ENCODE results near the gene CD200.
"Not testable (repeated sequence)": the region's sequence is repeated elsewhere in the genome, so short reads cannot be mapped to it uniquely, and the experiment has no call there.

CD200 gene

GRCh38 chr3:112373476-112373875, 40.5 kb downstream of the CD200 start:
- H3K9ac ChIP-seq (ENCODE audit: low read depth in 1 of 2, low read length in 2 of 2), result no peak overlapping the region
- no peaks in the 10 kb centered on the region for H3K36me3 ChIP-seq (ENCODE audit: control insufficient read depth in 1 of 2, insufficient read depth in 2 of 2, low read length in 2 of 2)

GRCh38 chr3:112373924-112374323, 41.0 kb downstream of the CD200 start:
- Histone ChIP-seq H3K27ac (ENCODE audit: low read depth, low read length) (no peak overlapping the region), H3K9ac (ENCODE audit: low read depth in 1 of 2, low read length in 2 of 2) (no peak overlapping the region), H3K36me3 (ENCODE audit: control insufficient read depth in 1 of 2, insufficient read depth in 2 of 2, low read length in 2 of 2) (no peaks in the 10 kb centered on the region), H3K4me3 (ENCODE audit: low read depth in 1 of 2, low read length in 2 of 2) (no peak overlapping the region), H3K4me1 (ENCODE audit: control insufficient read depth in 1 of 2, insufficient read depth in 2 of 2, low read length in 2 of 2) (peaks cover 7 to 15% of the 10 kb centered on the region in 2 donors), H3K27me3 (ENCODE audit: control insufficient read depth in 1 of 2, insufficient read depth in 2 of 2, low read length in 2 of 2) (no peaks in the 10 kb centered on the region), H3K9me3 (ENCODE audit: control insufficient read depth in 1 of 2, low read length in 2 of 2) (no peaks in the 10 kb centered on the region)

More at GRCh38 chr3:112373476-112373875, 40.5 kb downstream of the CD200 start:
- Histone ChIP-seq H3K27ac (ENCODE audit: low read depth, low read length) (no peak overlapping the region), H3K4me3 (ENCODE audit: low read depth in 1 of 2, low read length in 2 of 2) (no peak overlapping the region), H3K27me3 (ENCODE audit: control insufficient read depth in 1 of 2, insufficient read depth in 2 of 2, low read length in 2 of 2) (no peaks in the 10 kb centered on the region), H3K4me1 (ENCODE audit: control insufficient read depth in 1 of 2, insufficient read depth in 2 of 2, low read length in 2 of 2) (peaks cover 7 to 13% of the 10 kb centered on the region in 2 donors), H3K9me3 (ENCODE audit: control insufficient read depth in 1 of 2, low read length in 2 of 2) (no peaks in the 10 kb centered on the region)

- Histone ChIP-seq H3K27me3 (ENCODE audit: control insufficient read depth in 1 of 2, insufficient read depth in 2 of 2, low read length in 2 of 2) (no peaks in the 10 kb centered on the region), H3K9ac (ENCODE audit: low read depth in 1 of 2, low read length in 2 of 2) (no peak overlapping the region), H3K27ac (ENCODE audit: low read depth, low read length) (no peak overlapping the region), H3K9me3 (ENCODE audit: control insufficient read depth in 1 of 2, low read length in 2 of 2) (no peaks in the 10 kb centered on the region), H3K36me3 (ENCODE audit: control insufficient read depth in 1 of 2, insufficient read depth in 2 of 2, low read length in 2 of 2) (no peaks in the 10 kb centered on the region), H3K4me3 (ENCODE audit: low read depth in 1 of 2, low read length in 2 of 2) (no peak overlapping the region), H3K4me1 (ENCODE audit: control insufficient read depth in 1 of 2, insufficient read depth in 2 of 2, low read length in 2 of 2) (peaks cover 7 to 18% of the 10 kb centered on the region in 2 donors)
Measured at GRCh38 chr3:112374333-112374734, 41.4 kb downstream of the CD200 start.

- Histone ChIP-seq H3K4me3 (ENCODE audit: low read depth in 1 of 2, low read length in 2 of 2) (no peak overlapping the region), H3K27me3 (ENCODE audit: control insufficient read depth in 1 of 2, insufficient read depth in 2 of 2, low read length in 2 of 2) (no peaks in the 10 kb centered on the region), H3K36me3 (ENCODE audit: control insufficient read depth in 1 of 2, insufficient read depth in 2 of 2, low read length in 2 of 2) (no peaks in the 10 kb centered on the region), H3K4me1 (ENCODE audit: control insufficient read depth in 1 of 2, insufficient read depth in 2 of 2, low read length in 2 of 2) (peaks cover 7 to 18% of the 10 kb centered on the region in 2 donors), H3K27ac (ENCODE audit: low read depth, low read length) (no peak overlapping the region), H3K9me3 (ENCODE audit: control insufficient read depth in 1 of 2, low read length in 2 of 2) (no peaks in the 10 kb centered on the region), H3K9ac (ENCODE audit: low read depth in 1 of 2, low read length in 2 of 2) (no peak overlapping the region)
Measured at GRCh38 chr3:112375117-112375516, 42.2 kb downstream of the CD200 start.

- no peak overlapping the region for H3K9ac ChIP-seq (ENCODE audit: low read depth in 1 of 2, low read length in 2 of 2)
- H3K36me3 ChIP-seq (ENCODE audit: control insufficient read depth in 1 of 2, insufficient read depth in 2 of 2, low read length in 2 of 2), result no peaks in the 10 kb centered on the region
- peaks cover 7 to 18% of the 10 kb centered on the region in 2 donors for H3K4me1 ChIP-seq (ENCODE audit: control insufficient read depth in 1 of 2, insufficient read depth in 2 of 2, low read length in 2 of 2)
- H3K27me3 ChIP-seq (ENCODE audit: control insufficient read depth in 1 of 2, insufficient read depth in 2 of 2, low read length in 2 of 2), result no peaks in the 10 kb centered on the region
- H3K4me3 ChIP-seq (ENCODE audit: low read depth in 1 of 2, low read length in 2 of 2), result no peak overlapping the region
- no peaks in the 10 kb centered on the region for H3K9me3 ChIP-seq (ENCODE audit: control insufficient read depth in 1 of 2, low read length in 2 of 2)
- no peak overlapping the region for H3K27ac ChIP-seq (ENCODE audit: low read depth, low read length)
Measured at GRCh38 chr3:112376241-112376911, 43.4 kb downstream of the CD200 start.

GRCh38 chr3:112376992-112377391, 44.0 kb downstream of the CD200 start:
- no peak overlapping the region for H3K9ac ChIP-seq (ENCODE audit: low read depth in 1 of 2, low read length in 2 of 2)
- H3K27ac ChIP-seq (ENCODE audit: low read depth, low read length), result no peak overlapping the region
- no peaks in the 10 kb centered on the region for H3K27me3 ChIP-seq (ENCODE audit: control insufficient read depth in 1 of 2, insufficient read depth in 2 of 2, low read length in 2 of 2)
- H3K4me3 ChIP-seq (ENCODE audit: low read depth in 1 of 2, low read length in 2 of 2), result no peak overlapping the region
- H3K36me3 ChIP-seq (ENCODE audit: control insufficient read depth in 1 of 2, insufficient read depth in 2 of 2, low read length in 2 of 2), result no peaks in the 10 kb centered on the region
- no peaks in the 10 kb centered on the region for H3K9me3 ChIP-seq (ENCODE audit: control insufficient read depth in 1 of 2, low read length in 2 of 2)
- peaks cover 7 to 18% of the 10 kb centered on the region in 2 donors for H3K4me1 ChIP-seq (ENCODE audit: control insufficient read depth in 1 of 2, insufficient read depth in 2 of 2, low read length in 2 of 2)

GRCh38 chr3:112377568-112378071, 44.7 kb downstream of the CD200 start:
- H3K9ac ChIP-seq (ENCODE audit: low read depth in 1 of 2, low read length in 2 of 2), result no peak overlapping the region
- H3K4me3 ChIP-seq (ENCODE audit: low read depth in 1 of 2, low read length in 2 of 2), result no peak overlapping the region
- H3K27ac ChIP-seq (ENCODE audit: low read depth, low read length), result no peak overlapping the region
- H3K4me1 ChIP-seq (ENCODE audit: control insufficient read depth in 1 of 2, insufficient read depth in 2 of 2, low read length in 2 of 2), result peaks cover 7 to 18% of the 10 kb centered on the region in 2 donors
- no peaks in the 10 kb centered on the region for H3K36me3 ChIP-seq (ENCODE audit: control insufficient read depth in 1 of 2, insufficient read depth in 2 of 2, low read length in 2 of 2)
- H3K27me3 ChIP-seq (ENCODE audit: control insufficient read depth in 1 of 2, insufficient read depth in 2 of 2, low read length in 2 of 2), result no peaks in the 10 kb centered on the region
- H3K9me3 ChIP-seq (ENCODE audit: control insufficient read depth in 1 of 2, low read length in 2 of 2), result no peaks in the 10 kb centered on the region

- H3K4me1 ChIP-seq (ENCODE audit: control insufficient read depth in 1 of 2, insufficient read depth in 2 of 2, low read length in 2 of 2), result peaks cover 7 to 18% of the 10 kb centered on the region in 2 donors
- H3K36me3 ChIP-seq (ENCODE audit: control insufficient read depth in 1 of 2, insufficient read depth in 2 of 2, low read length in 2 of 2); H3K9ac ChIP-seq (ENCODE audit: low read depth in 1 of 2, low read length in 2 of 2); H3K9me3 ChIP-seq (ENCODE audit: control insufficient read depth in 1 of 2, low read length in 2 of 2); H3K27me3 ChIP-seq (ENCODE audit: control insufficient read depth in 1 of 2, insufficient read depth in 2 of 2, low read length in 2 of 2); H3K27ac ChIP-seq (ENCODE audit: low read depth, low read length); H3K4me3 ChIP-seq (ENCODE audit: low read depth in 1 of 2, low read length in 2 of 2): not testable (repeated sequence)
Measured at GRCh38 chr3:112378347-112378746, 45.4 kb downstream of the CD200 start.

- Histone ChIP-seq H3K27me3 (ENCODE audit: control insufficient read depth in 1 of 2, insufficient read depth in 2 of 2, low read length in 2 of 2) (no peaks in the 10 kb centered on the region), H3K4me3 (ENCODE audit: low read depth in 1 of 2, low read length in 2 of 2) (no peak overlapping the region), H3K4me1 (ENCODE audit: control insufficient read depth in 1 of 2, insufficient read depth in 2 of 2, low read length in 2 of 2) (peaks cover 7 to 18% of the 10 kb centered on the region in 2 donors), H3K9ac (ENCODE audit: low read depth in 1 of 2, low read length in 2 of 2) (no peak overlapping the region), H3K9me3 (ENCODE audit: control insufficient read depth in 1 of 2, low read length in 2 of 2) (no peaks in the 10 kb centered on the region), H3K36me3 (ENCODE audit: control insufficient read depth in 1 of 2, insufficient read depth in 2 of 2, low read length in 2 of 2) (no peaks in the 10 kb centered on the region), H3K27ac (ENCODE audit: low read depth, low read length) (no peak overlapping the region)
Measured at GRCh38 chr3:112379020-112379690, 46.2 kb downstream of the CD200 start.

- Histone ChIP-seq H3K4me1 (ENCODE audit: control insufficient read depth in 1 of 2, insufficient read depth in 2 of 2, low read length in 2 of 2) (peaks cover under 1 to 8% of the 10 kb centered on the region in 2 donors), H3K4me3 (ENCODE audit: low read depth in 1 of 2, low read length in 2 of 2) (no peak overlapping the region), H3K27me3 (ENCODE audit: control insufficient read depth in 1 of 2, insufficient read depth in 2 of 2, low read length in 2 of 2) (no peaks in the 10 kb centered on the region), H3K9ac (ENCODE audit: low read depth in 1 of 2, low read length in 2 of 2) (no peak overlapping the region), H3K27ac (ENCODE audit: low read depth, low read length) (no peak overlapping the region), H3K36me3 (ENCODE audit: control insufficient read depth in 1 of 2, insufficient read depth in 2 of 2, low read length in 2 of 2) (no peaks in the 10 kb centered on the region), H3K9me3 (ENCODE audit: control insufficient read depth in 1 of 2, low read length in 2 of 2) (no peaks in the 10 kb centered on the region)
Measured at GRCh38 chr3:112381673-112382542, 49.0 kb downstream of the CD200 start.

Data from duodenal mucosa (tissue), 2 donors.